H1 (cell line): ENCODE measurements around the gene SLC9A4. TPM values are rescaled to one million over a fixed set of nuclear protein-coding genes. Genes with fewer than 3 reads are reported as not detected.

ENCODE experiments used
- CTCF ChIA-PET: fragments of 300-600 bp; sonication (Branson Sonifier 250); formaldehyde crosslinking; loops from one replicate; lab custom pipeline; 2021; ENCODE audit not compliant: partially characterized antibody; lab: Charles Lee
- POLR2A ChIA-PET: fragments of 300-600 bp; sonication (Branson Sonifier 250); formaldehyde crosslinking; loops from one replicate; lab custom pipeline; 2021; ENCODE audit warnings: inconsistent platforms; ENCODE audit not compliant: partially characterized antibody; lab: Charles Lee
- DNase-seq, 2 experiments: peaks; one replicate each; pipeline versions ENCODE4 v3.0.0 to v3.0.0-alpha.2; 2010 to 2022; ENCODE audit warnings: low spot score in 2 of 2, low read depth in 1 of 2, mixed read lengths in 1 of 2
- FAIRE-seq: peaks from 2 replicates; lab custom pipeline; 2011; peaks lifted over from hg19 to GRCh38; lab: Jason Lieb, UNC
- H2AFZ ChIP-seq: 2 replicates; pipeline ENCODE4 v1.8.1; 2012; ENCODE audit warnings: low read length, inconsistent platforms
- H2AK5ac ChIP-seq: 2 replicates; pipeline ENCODE4 v1.6.1; 2013; ENCODE audit warnings: low read depth, low read length
- H2BK120ac ChIP-seq: replicated peaks from 2 replicates; pipeline ENCODE3; 2013; ENCODE audit warnings: low read depth, low read length, inconsistent platforms
- H2BK12ac ChIP-seq: 2 replicates; pipeline ENCODE4 v1.6.1; 2013; ENCODE audit warnings: low read depth, low read length
- H2BK15ac ChIP-seq: 2 replicates; pipeline ENCODE4 v1.6.1; 2013; ENCODE audit warnings: low read length
- H2BK20ac ChIP-seq: 2 replicates; pipeline ENCODE4 v1.6.1; 2013; ENCODE audit warnings: low read length
- H2BK5ac ChIP-seq: 2 replicates; pipeline ENCODE4 v1.6.1; 2013; ENCODE audit warnings: low read depth, low read length
- H3K14ac ChIP-seq: 2 replicates; pipeline ENCODE4 v1.6.1; 2013; ENCODE audit warnings: inconsistent platforms; ENCODE audit not compliant: insufficient read length
- H3K18ac ChIP-seq: 2 replicates; pipeline ENCODE4 v1.6.1; 2013; ENCODE audit warnings: low read length; ENCODE audit errors: extremely low read depth
- H3K23ac ChIP-seq: 2 replicates; pipeline ENCODE4 v1.6.1; 2013; ENCODE audit warnings: inconsistent platforms; ENCODE audit not compliant: insufficient read length
- H3K23me2 ChIP-seq: 2 replicates; pipeline ENCODE4 v1.6.1; 2013; ENCODE audit warnings: low read depth, low read length
- H3K27ac ChIP-seq: 2 replicates; pipeline ENCODE4 v1.6.1; 2011; ENCODE audit warnings: low read depth, low read length, inconsistent platforms
- H3K27me3 ChIP-seq, 4 experiments: replicated peaks in 1 of 4; 1 replicate in 1 of 4; 2 replicates in 3 of 4; pipeline versions ENCODE4 v1.6.1 to v1.8.1; 2011 to 2013; ENCODE audit warnings: low read length in 3 of 4, mild to moderate bottlenecking in 3 of 4, inconsistent platforms in 2 of 4, mixed read lengths in 2 of 4, moderate library complexity in 1 of 4; ENCODE audit not compliant: control insufficient read depth in 3 of 4, insufficient read depth in 3 of 4; ENCODE audit errors: extremely low read depth in 1 of 4
- H3K36me3 ChIP-seq, 4 experiments: 2 replicates each; pipeline versions ENCODE4 v1.6.1 to v1.8.1; 2011 to 2013; ENCODE audit warnings: mild to moderate bottlenecking in 4 of 4, low read length in 3 of 4, moderate library complexity in 2 of 4, control low read depth in 1 of 4, inconsistent platforms in 1 of 4; ENCODE audit not compliant: insufficient read depth in 4 of 4, control insufficient read depth in 2 of 4
- H3K4ac ChIP-seq: replicated peaks from 2 replicates; pipeline ENCODE3; 2013; ENCODE audit warnings: low read length, low read depth, mixed read lengths, inconsistent platforms; ENCODE audit not compliant: insufficient read length
- H3K4me1 ChIP-seq, 4 experiments: replicated peaks in 1 of 4; 1 replicate in 1 of 4; 2 replicates in 3 of 4; pipeline versions ENCODE4 v1.6.1 to v1.8.1; 2011 to 2013; ENCODE audit warnings: low read length in 3 of 4, inconsistent platforms in 2 of 4, mixed read lengths in 1 of 4; ENCODE audit not compliant: insufficient read depth in 4 of 4, control insufficient read depth in 3 of 4
- H3K4me2 ChIP-seq, 2 experiments: 2 replicates each; pipeline versions ENCODE4 v1.6.1 to v1.8.1; 2011 to 2013; ENCODE audit warnings: low read depth in 2 of 2, low read length in 2 of 2, control low read depth in 1 of 2, inconsistent platforms in 1 of 2, mild to moderate bottlenecking in 1 of 2; ENCODE audit not compliant: insufficient read depth in 1 of 2
- H3K4me3 ChIP-seq, 4 experiments: fragments of 200-600, 300-600 bp in 1 of 4; sonication (generic), shearing (Covaris generic), sonication (Bioruptor Twin) in 1 of 4; 2 replicates each; pipeline versions ENCODE4 v1.5.1 to v1.8.1; 2011 to 2016; ENCODE audit warnings: low read length in 4 of 4, low read depth in 3 of 4, control low read depth in 2 of 4, inconsistent platforms in 2 of 4, mild to moderate bottlenecking in 2 of 4, mixed read lengths in 1 of 4, moderate library complexity in 1 of 4; ENCODE audit not compliant: insufficient read depth in 2 of 4; ENCODE audit errors: extremely low read depth in 1 of 4
- H3K56ac ChIP-seq: replicated peaks from 2 replicates; pipeline ENCODE3; 2013; ENCODE audit warnings: low read depth, mild to moderate bottlenecking, mixed read lengths, low read length, inconsistent platforms; ENCODE audit not compliant: insufficient read length
- H3K79me1 ChIP-seq: 2 replicates; pipeline ENCODE4 v1.6.1; 2013; ENCODE audit warnings: low read depth, low read length, control low read depth
- H3K79me2 ChIP-seq, 2 experiments: 2 replicates each; pipeline versions ENCODE4 v1.6.1 to v1.8.1; 2012 to 2013; ENCODE audit warnings: low read length in 2 of 2, mild to moderate bottlenecking in 2 of 2, inconsistent platforms in 1 of 2; ENCODE audit not compliant: insufficient read depth in 2 of 2, control insufficient read depth in 1 of 2
- H3K9ac ChIP-seq, 4 experiments: replicated peaks in 1 of 4; 1 replicate in 1 of 4; 2 replicates in 3 of 4; pipeline versions ENCODE4 v1.6.1 to v1.8.1; 2011 to 2013; ENCODE audit warnings: low read depth in 3 of 4, low read length in 3 of 4, control low read depth in 2 of 4, mild to moderate bottlenecking in 2 of 4, moderate library complexity in 2 of 4, inconsistent platforms in 1 of 4; ENCODE audit errors: extremely low read depth in 1 of 4
- H3K9me3 ChIP-seq, 2 experiments: 2 replicates each; pipeline versions ENCODE4 v1.6.1 to v1.8.1; 2012 to 2013; ENCODE audit warnings: mild to moderate bottlenecking in 2 of 2, moderate library complexity in 2 of 2, control low read depth in 1 of 2, inconsistent platforms in 1 of 2, low read depth in 1 of 2, low read length in 1 of 2, mixed read lengths in 1 of 2; ENCODE audit not compliant: insufficient read depth in 2 of 2
- H4K20me1 ChIP-seq, 2 experiments: replicated peaks in 1 of 2; 2 replicates each; pipeline versions ENCODE3 to v1.8.1; 2011 to 2013; ENCODE audit warnings: inconsistent platforms in 2 of 2, low read length in 2 of 2, mild to moderate bottlenecking in 1 of 2; ENCODE audit not compliant: insufficient read depth in 2 of 2, control insufficient read depth in 1 of 2
- H4K5ac ChIP-seq: 2 replicates; pipeline ENCODE4 v1.6.1; 2013; ENCODE audit warnings: low read length, low read depth, mixed read lengths, inconsistent platforms; ENCODE audit not compliant: insufficient read length
- H4K8ac ChIP-seq: 2 replicates; pipeline ENCODE4 v1.8.0; 2013; ENCODE audit warnings: mild to moderate bottlenecking, moderate library complexity, low read length, inconsistent platforms; ENCODE audit not compliant: insufficient read depth; ENCODE audit errors: extremely low read depth
- H4K91ac ChIP-seq: replicated peaks from 2 replicates; pipeline ENCODE3; 2013; ENCODE audit warnings: low read length, mixed read lengths, inconsistent platforms; ENCODE audit not compliant: insufficient read length
- KDM4A ChIP-seq: IDR thresholded peaks from one replicate; pipeline ENCODE4 v1.7.1; 2012; ENCODE audit warnings: low read depth, mild to moderate bottlenecking, moderate library complexity, low read length, inconsistent platforms; ENCODE audit not compliant: severe bottlenecking
- PHF8 ChIP-seq: fragments of 200-600 bp; sonication (generic); conservative IDR thresholded peaks from 2 replicates; pipeline ENCODE4 v1.7.1; 2012; ENCODE audit warnings: low read depth, mild to moderate bottlenecking, inconsistent platforms, low read length, moderate library complexity
- SIX5 ChIP-seq: IDR thresholded peaks from 2 replicates; pipeline ENCODE4 v1.6.1; 2011; ENCODE audit warnings: mild to moderate bottlenecking, low read depth, low read length
- SP4 ChIP-seq: IDR thresholded peaks from 2 replicates; pipeline ENCODE4 v1.6.1; 2012; ENCODE audit warnings: low read length, inconsistent platforms
- TEAD4 ChIP-seq: IDR thresholded peaks from 2 replicates; pipeline ENCODE4 v1.6.1; 2012; ENCODE audit warnings: low read depth, low read length, inconsistent platforms, mixed read lengths
- WGBS, 2 experiments: shearing (Covaris generic) in 1 of 2; methylation state at CpG; one replicate each; pipeline versions ENCODE4 v1.1.6 to v1.1.7; 2013 to 2015; ENCODE audit warnings: low lambda C conversion rate in 2 of 2, mixed read lengths in 2 of 2, inconsistent platforms in 1 of 2, low coverage in 1 of 2, missing lambda C conversion rate in 1 of 2; ENCODE audit not compliant: insufficient replicate concordance in 2 of 2, insufficient coverage in 1 of 2, insufficient read length in 1 of 2; ENCODE audit errors: extremely low coverage in 1 of 2, missing lambda C conversion rate in 1 of 2; 5-methylcytosine and 5-hydroxymethylcytosine counted together
- polyA plus RNA-seq, 7 experiments: library from polyadenylated mRNA; depleted of rRNA in 3 of 7; stranded (reverse) in 5 of 7; unstranded in 2 of 7; fragments of >200 nt in 5 of 7; fragments of 200-250 nt in 2 of 7; gene quantifications; 1 replicate in 5 of 7; 2 replicates in 1 of 7; 4 replicates in 1 of 7; pipeline versions ENCODE4 v1.2.1 to v1.2.3, GENCODE V29; 2011 to 2013; ENCODE audit warnings: missing spikeins in 2 of 7, mixed read lengths in 2 of 7
- total RNA-seq: library from RNA; stranded (reverse); fragmentation: NEBNext Ultra II Directional; extraction: Animal tissue kit (Norgen Biotek cat#: 25700); gene quantifications from 2 replicates; pipeline ENCODE4 v1.2.1, GENCODE V29; 2021

SLC9A4 gene
- total and polyA plus RNA-seq, 2 of the 8 experiments (the other 6 are each of a cell fraction or from before 2014, with no cell fraction given) = not detected

DNA sequence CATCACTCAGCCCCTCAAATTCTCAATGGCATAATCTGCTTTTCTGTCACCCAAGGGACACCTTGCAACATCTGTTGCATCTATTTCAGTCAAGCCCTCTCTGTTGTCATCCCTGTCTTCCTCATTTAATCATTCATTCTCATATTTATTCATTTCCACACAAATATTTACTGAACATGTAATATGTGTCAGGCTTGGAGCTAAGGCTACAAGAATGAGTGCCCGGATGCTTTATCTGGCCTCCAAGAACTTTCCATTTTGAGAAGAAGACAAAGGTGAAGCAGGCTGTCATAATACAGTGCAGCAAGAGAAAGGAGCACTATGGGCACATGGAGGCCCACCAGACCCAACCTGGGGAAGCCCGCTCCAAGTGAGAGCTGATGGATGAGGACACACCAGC is 34.4 kb upstream of the SLC9A4 start:
- H3K36me3 ChIP-seq = no peaks in the 10 kb centered on the region
- H2BK20ac ChIP-seq = no peak overlapping the region
- H3K14ac ChIP-seq = no peak overlapping the region
- no peaks in the 10 kb centered on the region for H3K79me1 ChIP-seq
- H3K23me2 ChIP-seq = no peaks in the 10 kb centered on the region
- H4K91ac ChIP-seq = no peak overlapping the region
- H2BK15ac ChIP-seq = no peak overlapping the region
- no peak overlapping the region for H3K4ac ChIP-seq
- H3K23ac ChIP-seq = no peak overlapping the region
- H3K4me1 ChIP-seq = peaks cover 0 to 3% (median 0%) of the 10 kb centered on the region in 4 experiments; a peak in 1 of 7 replicates
- H2AFZ ChIP-seq = no peak overlapping the region
- no peaks in the 10 kb centered on the region for H3K79me2 ChIP-seq
- WGBS, 2 experiments = 91% methylated on average over 2 of the region's 2 CpGs; no CpG with 5 or more reads in 1 of the 2 experiments
- no peak overlapping the region for H2BK120ac ChIP-seq
- H2BK12ac ChIP-seq = no peak overlapping the region
- H3K27me3 ChIP-seq = no peaks in the 10 kb centered on the region
- H3K18ac ChIP-seq = no peak overlapping the region
- no peak overlapping the region for H3K56ac ChIP-seq
- H2BK5ac ChIP-seq = no peak overlapping the region
- TF ChIP-seq PHF8 = no peak
- no peak for TF ChIP-seq SIX5
- TF ChIP-seq KDM4A = no peak
- TF ChIP-seq TEAD4 = no peak
- TF ChIP-seq SP4 = no peak
- no peak overlapping the region for H3K4me2 ChIP-seq
- no peaks in the 10 kb centered on the region for H4K20me1 ChIP-seq
- POLR2A ChIA-PET = no interaction called here
- no peaks in the 10 kb centered on the region for H3K9me3 ChIP-seq
- CTCF ChIA-PET = interaction anchor here (1.3 kb wide), 1 partner anchor 8 kb away, joined by 3 read pairs; no protein-coding TSS in a partner anchor
- no peak for FAIRE-seq
- no peak overlapping the region for H3K4me3 ChIP-seq
- H3K27ac ChIP-seq = no peak overlapping the region
- H4K8ac ChIP-seq = no peak overlapping the region
- no peak overlapping the region for H3K9ac ChIP-seq
- H2AK5ac ChIP-seq = no peak overlapping the region
- no peak overlapping the region for H4K5ac ChIP-seq
- no peak for DNase-seq
